Measurements from ENCODE around the gene GATA5.

GATA5 gene

DNA sequence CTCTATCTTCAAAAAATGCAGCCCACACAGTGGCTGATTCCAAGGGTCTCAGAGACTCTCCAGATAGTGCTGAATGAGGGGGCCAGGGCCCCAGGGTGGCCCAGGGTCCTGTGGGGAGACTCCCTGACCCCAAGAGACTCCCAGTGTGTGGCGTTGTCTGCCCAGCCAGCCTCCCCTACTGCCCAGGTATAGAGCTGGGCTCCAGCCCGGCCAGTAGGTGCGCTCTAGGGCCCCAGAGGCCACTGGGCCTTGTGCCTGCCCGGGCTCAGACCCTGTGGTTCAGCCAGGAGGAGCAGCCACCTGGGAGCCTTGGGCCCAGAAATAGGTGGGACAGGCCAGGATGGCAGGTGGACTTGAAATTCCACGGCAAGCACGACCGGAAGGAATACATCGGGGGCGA lies 30.3 kb upstream of the GATA5 start:
- DNase-seq (ENCODE audit: low read depth): no peak
- TF ChIP-seq, protein P1, sequence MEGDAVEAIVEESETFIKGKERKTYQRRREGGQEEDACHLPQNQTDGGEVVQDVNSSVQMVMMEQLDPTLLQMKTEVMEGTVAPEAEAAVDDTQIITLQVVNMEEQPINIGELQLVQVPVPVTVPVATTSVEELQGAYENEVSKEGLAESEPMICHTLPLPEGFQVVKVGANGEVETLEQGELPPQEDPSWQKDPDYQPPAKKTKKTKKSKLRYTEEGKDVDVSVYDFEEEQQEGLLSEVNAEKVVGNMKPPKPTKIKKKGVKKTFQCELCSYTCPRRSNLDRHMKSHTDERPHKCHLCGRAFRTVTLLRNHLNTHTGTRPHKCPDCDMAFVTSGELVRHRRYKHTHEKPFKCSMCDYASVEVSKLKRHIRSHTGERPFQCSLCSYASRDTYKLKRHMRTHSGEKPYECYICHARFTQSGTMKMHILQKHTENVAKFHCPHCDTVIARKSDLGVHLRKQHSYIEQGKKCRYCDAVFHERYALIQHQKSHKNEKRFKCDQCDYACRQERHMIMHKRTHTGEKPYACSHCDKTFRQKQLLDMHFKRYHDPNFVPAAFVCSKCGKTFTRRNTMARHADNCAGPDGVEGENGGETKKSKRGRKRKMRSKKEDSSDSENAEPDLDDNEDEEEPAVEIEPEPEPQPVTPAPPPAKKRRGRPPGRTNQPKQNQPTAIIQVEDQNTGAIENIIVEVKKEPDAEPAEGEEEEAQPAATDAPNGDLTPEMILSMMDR (IDR thresholded peaks at IDR 0.05; ENCODE audit: low read depth, low read length, missing control alignments): no peak
- H3K4me3 ChIP-seq (ENCODE audit: low read depth, low read length): no peak overlapping the region

GRCh38 chr20:62505337-62506045 lies 29.7 kb upstream of the GATA5 start:
- TF ChIP-seq, protein P1 (IDR thresholded peaks at IDR 0.05; ENCODE audit: low read depth, low read length, missing control alignments): no peak
- DNase-seq (ENCODE audit: low read depth): no peak
- no peak overlapping the region for H3K4me3 ChIP-seq (ENCODE audit: low read depth, low read length)

DNA sequence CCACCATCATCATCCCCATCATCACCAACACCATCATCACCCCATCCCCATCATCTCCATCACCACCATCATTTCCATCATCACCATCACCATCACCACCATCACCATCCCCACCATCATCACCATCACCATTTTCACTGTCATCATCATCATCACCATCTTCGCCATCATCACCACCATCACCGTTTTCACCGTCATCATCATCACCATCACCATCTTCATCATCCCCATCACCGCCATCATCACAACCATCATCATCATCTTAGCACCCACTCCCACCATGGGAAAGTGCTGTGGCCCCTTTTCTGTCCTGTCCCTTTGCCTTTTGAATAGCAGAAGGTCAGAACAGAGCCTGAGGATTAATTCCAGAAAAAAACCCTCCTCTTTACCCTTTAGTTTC lies 28.5 kb upstream of the GATA5 start:
- no peak for DNase-seq (ENCODE audit: low read depth)
- no peak overlapping the region for H3K4me3 ChIP-seq (ENCODE audit: low read depth, low read length)
- TF ChIP-seq, protein P1 (IDR thresholded peaks at IDR 0.05; ENCODE audit: low read depth, low read length, missing control alignments): no peak

DNA sequence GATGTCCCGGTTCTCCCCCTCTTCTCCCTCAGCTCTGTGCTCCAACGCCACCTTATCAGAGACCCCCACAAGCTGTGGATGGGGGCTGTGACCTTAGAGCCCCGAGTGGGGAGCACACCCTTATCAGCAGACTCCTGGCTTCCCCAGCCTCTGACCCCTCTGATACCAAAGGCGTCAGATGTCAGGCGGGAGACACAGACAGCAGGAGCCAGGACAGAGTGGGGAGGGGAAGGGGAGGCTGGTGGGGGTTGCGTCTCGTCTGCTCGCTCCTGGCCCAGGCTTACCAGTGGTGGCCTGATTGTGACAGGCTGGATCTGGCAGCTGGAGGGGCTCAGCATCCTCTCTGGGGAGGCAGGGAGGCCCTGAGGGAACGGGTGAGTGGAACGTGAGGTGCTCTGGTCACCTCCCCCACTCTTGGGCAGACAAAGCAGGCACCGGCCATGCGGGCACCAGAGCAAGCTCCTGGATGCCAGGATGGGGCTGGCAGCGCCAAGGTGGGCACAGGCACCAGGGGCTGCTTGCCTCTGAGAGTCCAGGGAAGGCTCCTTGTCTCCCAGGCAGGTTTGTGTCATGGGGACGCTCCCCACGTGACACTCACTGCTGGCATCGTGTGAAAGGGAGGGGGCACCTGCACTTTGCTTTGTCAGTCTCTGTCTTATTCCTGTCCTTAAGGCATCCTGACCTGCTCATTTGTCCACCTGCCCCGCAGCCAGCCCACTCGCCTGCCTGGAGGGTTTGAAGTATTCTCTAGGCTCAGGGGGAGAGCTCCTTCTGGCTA lies 27.8 kb upstream of the GATA5 start:
- DNase-seq (ENCODE audit: low read depth): no peak
- TF ChIP-seq, protein P1 (IDR thresholded peaks at IDR 0.05; ENCODE audit: low read depth, low read length, missing control alignments): no peak
- no peak overlapping the region for H3K4me3 ChIP-seq (ENCODE audit: low read depth, low read length)

GRCh38 chr20:62502496-62503095 lies 26.8 kb upstream of the GATA5 start:
- TF ChIP-seq, protein P1 (IDR thresholded peaks at IDR 0.05; ENCODE audit: low read depth, low read length, missing control alignments): no peak
- no peak overlapping the region for H3K4me3 ChIP-seq (ENCODE audit: low read depth, low read length)
- DNase-seq (ENCODE audit: low read depth): no peak

GRCh38 chr20:62501801-62502495 lies 26.2 kb upstream of the GATA5 start:
- no peak overlapping the region for H3K4me3 ChIP-seq (ENCODE audit: low read depth, low read length)
- DNase-seq (ENCODE audit: low read depth): peak; percentile 48
- TF ChIP-seq, protein P1 (IDR thresholded peaks at IDR 0.05; ENCODE audit: low read depth, low read length, missing control alignments): no peak

Data from GM12864 (cell line).